Activated CD4-positive, alpha-beta T cell treated with anti-CD3 and anti-CD28 coated beads for 24 hours (primary cell): ENCODE measurements around the gene SULT1A1.
"Not testable (repeated sequence)": the region's sequence is repeated elsewhere in the genome, so short reads cannot be mapped to it uniquely, and the experiment has no call there.

ENCODE experiments used
- DNase-seq, 2 donors: peaks; one replicate each; pipeline ENCODE4 v3.0.0-alpha.2; 2020; ENCODE audit warnings: low read depth in 2 of 2

The SULT1A1 gene

DNA sequence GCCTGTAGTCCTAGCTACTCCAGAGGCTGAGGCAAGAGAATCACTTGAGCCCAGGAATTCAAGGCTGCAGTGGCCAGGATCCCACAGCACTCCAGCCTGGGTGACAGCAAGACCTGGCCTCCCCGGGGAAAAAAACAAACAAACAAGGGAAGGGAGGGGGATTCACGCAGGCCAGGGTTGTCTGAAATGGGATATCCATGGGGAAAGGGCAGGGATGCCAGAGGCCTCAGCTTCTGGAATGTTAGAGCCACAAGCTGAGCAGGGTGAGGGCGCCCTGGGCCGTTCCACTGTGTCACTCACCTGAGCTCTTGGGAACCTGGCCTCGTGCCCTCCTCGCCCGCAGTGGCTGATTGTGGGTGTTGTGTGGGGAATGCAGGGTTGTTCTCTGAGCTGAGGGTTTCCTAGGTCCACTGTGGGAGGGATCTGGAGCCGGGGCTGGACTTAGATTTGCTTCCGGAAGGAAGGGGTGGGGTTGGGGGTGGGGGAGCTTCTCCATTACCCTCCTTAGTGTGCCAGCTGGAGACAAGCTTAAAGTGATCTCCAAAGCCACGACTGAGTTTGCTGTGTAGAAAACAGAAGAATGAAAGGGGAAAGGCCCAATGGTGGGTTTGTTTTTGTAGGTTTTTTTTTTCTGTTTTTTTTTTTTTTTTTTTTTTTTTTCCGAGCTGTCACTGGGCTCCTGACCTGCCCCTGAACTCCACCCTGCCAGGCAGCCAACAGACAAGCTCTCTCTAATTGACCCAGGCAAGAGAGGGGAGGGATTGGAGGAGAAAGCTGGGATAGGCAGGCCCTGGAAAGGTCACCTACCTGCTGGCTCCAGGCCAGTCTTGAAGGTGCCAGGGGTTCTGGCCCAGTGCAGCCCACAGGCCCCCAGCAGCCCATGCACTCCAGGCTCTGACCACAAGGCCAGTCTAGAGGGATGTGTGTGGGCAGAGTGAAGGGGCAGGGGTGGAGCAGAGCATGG, at the start of gene SULT1A1:
Gene SULT1A1 (minus strand): TSS at position 414 of the 964 bp plus-strand sequence. CDS start 1,189 bp downstream, outside the sequence.
- DNase-seq, result no peak

GRCh38 chr16:28639959-28640358, 30.1 kb upstream of the SULT1A1 start:
- DNase-seq, result not testable (repeated sequence)

DNA sequence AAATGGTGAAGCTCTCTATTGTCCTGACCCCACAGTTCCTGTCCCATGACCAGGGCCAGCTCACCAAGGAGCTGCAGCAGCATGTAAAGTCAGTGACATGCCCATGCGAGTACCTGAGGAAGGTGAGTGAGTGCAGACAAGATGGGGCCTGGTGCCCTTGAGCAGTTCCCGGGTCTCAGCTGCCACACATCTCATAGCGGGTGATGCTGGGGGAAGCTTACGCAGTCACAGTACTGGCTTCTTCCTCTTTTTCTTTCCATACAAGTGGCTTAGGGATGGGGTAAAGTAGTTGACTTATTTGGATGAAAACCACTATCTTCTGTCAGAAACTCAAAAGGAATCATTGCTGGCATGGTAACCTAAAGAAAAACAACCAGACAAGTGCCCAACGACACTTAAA, 28.5 kb upstream of the SULT1A1 start:
- not testable (repeated sequence) for DNase-seq

DNA sequence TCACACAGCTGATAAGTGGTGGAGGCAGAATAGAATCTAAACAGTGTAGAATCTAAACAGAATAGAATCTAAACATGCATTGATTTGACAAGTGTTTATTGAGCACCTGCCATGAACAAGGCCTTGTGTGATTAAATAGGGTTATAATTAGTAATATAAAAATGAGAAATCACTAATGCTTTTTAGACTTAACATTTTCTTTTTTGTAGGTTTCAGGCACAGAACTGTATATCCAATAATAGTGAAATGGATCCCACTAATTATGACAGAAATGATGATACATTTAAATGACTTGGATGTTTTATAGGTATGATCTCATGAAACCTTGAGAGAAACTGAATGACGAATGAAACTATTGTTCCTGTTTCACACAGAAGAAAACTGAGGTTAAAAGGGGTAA, 27.9 kb upstream of the SULT1A1 start, which contains the start of gene NPIPB8:
Gene NPIPB8 (plus strand): TSS at position 301 of the 400 bp plus-strand sequence. CDS start 296 bp downstream, outside the sequence.
- not testable (repeated sequence) for DNase-seq

DNA sequence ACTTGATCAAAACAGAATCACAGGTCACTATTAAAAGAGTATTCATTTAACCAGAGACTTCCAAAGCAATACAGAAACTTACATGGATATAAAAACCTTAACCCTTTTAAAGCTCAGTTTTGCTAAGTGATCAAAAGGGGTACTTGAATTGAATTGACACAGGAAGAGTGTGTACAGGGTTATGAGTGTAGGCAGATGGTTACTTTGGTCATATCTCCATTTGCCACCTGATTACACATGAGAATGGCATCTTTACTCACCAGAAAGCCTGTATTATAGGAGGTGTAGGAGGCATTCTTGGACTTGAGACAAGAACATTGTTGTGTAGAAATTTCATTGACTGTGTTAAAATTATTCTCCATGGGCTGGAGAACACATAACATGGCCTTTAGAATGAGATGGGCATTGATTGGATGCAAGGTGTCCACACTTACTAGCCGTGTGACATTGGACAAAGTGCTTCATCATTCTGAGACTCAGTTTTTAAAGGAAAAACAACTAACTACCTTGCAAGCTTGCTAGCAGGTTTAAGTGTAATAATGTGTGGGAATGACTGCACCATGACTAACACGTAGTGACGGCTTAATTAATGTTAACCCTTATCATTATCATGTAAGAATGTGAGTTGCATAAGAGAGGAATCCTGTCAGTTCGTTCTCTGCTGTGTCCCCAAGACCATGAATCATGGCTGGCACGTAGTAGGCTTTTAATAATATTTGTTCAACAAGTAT, 26.4 kb upstream of the SULT1A1 start:
- DNase-seq, result not testable (repeated sequence)

DNA sequence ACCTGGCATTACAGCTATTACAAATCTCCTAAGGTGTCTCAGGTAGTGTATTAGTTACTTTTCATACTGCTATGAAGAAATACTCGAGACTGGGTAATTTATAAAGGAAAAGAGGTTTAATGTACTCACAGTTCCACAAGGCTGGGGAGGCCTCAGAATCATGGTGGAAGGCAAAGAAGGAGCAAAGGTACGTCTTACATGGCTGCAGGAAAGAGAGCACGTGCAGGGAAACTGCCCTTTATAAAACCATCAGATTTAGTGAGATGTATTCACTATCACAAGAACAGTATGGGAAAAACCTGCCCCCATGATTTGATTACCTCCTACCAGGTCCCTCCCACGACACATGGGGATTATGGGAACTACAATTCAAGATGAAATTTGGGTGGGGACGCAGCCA, 21.1 kb upstream of the SULT1A1 start:
- DNase-seq, result not testable (repeated sequence)

GRCh38 chr16:28623172-28623711, 13.4 kb upstream of the SULT1A1 start:
- peak; percentile 49 to 66 for DNase-seq

DNA sequence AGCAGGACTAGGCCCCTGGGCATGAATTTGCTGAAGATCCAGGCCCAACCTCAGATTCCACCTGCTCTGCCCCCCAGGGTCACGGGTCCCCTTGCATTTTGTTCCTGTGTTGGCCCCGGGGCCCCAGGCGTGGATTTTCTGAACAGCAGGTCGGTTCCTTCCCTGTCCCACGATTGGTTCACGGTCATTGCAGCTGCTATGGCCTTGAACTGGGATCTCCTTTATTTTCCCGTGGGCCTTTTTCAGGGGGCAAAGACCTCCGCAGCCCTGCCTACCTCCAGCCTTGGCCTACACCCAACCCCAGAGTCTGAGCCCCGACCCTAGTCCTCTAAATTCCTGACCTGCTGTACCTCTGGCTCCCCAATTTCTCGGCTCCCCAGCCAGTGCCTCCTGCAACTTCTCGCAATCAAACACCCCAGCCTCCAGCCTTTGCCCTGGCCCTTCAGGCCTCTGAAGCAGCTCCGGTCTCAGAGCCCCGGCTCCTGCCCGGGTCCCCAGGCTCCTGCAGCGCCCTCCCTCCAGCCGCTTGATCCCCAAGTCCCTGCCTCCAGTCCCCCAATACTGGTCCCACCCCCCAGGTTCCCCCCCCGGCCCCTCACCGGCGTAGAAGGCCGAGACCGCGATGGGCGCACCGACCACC, 12.8 kb upstream of the SULT1A1 start:
- DNase-seq, result not testable (repeated sequence)

DNA sequence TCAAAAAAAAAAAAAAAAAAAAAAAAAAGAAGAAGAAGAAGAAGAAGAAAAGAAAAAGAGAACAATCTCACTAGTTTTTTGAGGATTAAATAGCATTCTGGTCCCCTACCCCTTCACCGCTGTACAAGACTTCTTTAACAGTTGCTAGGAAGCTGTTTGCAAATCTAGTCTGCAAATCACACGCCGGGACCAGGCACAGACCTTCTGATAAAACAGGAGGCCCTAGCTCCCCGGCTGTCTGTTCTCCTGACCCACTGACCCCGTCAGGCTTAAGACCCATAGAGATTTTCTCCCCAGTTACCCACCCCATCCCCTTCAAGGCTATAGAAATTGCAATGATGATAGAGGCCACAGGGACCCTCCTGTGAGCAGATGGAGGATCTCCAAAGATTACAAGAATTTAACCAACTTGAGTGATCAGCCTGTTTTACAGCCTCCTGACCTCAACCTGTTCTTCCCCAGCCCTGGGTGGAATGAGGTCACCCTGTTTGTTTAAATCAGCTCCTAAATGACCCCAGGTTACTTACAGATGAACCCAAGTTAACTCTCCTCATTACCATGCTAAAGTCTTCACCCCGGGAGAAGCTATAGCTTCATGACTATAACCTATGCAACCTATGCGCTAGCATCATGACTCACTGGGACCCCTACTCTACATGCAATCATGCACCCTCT, 11.8 kb upstream of the SULT1A1 start:
- no peak for DNase-seq

DNA sequence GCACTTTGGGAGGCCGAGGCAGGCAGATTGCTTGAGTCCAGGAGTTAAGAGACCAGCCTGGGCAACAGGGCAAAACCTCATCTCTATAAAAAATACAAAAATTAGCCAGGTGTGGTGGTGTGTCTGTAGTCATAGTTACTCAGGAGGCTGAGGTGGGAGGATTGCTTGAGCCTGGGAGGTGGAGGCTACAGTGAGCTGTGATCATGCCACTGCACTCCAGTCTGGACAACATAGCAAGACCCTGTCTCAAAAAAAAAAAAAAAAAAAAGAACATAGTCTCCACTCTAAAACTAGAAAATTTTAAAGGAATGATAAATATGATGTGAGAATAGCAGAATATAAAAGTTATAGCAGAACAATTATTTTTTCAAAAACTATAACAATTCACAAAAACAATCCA, 10.5 kb upstream of the SULT1A1 start:
- DNase-seq, result not testable (repeated sequence)

DNA sequence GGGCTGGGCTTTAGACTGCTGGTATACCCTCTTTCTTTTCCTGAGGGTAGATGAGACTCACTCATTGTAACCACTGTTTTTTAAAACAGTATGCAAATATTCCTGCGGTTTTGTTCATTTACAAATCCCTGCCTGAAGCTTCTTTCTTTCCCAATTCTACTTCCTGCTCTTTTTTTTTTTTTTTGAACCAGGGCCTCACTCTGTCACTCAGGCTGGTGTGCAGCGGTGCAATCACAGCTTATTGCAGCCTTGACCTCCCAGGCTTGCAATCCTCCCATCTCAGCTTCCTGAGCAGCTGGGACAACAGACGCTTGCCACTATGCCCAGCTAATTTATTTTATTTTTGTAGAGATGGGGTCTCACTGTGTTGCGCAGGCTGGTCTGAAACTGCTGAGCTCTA, 8.0 kb upstream of the SULT1A1 start:
- no peak for DNase-seq

GRCh38 chr16:28616636-28617035, 6.8 kb upstream of the SULT1A1 start:
- no peak for DNase-seq

DNA sequence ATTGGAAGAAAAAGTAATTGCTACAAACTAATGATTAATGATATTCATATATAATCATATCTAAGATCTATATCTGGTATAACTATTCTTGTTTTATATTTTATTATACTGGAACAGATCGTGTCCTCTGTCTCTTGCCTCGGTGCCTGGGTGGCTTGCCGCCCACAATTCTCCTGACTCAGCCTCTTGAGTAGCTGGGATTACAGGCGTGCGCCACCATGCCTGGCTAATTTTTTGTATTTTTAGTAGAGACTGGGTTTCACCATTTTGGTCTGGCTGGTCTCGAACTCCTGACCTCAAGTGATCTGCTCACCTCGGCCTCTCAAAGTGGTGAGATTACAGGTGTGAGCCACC, 6.4 kb upstream of the SULT1A1 start:
- DNase-seq, result not testable (repeated sequence)

DNA sequence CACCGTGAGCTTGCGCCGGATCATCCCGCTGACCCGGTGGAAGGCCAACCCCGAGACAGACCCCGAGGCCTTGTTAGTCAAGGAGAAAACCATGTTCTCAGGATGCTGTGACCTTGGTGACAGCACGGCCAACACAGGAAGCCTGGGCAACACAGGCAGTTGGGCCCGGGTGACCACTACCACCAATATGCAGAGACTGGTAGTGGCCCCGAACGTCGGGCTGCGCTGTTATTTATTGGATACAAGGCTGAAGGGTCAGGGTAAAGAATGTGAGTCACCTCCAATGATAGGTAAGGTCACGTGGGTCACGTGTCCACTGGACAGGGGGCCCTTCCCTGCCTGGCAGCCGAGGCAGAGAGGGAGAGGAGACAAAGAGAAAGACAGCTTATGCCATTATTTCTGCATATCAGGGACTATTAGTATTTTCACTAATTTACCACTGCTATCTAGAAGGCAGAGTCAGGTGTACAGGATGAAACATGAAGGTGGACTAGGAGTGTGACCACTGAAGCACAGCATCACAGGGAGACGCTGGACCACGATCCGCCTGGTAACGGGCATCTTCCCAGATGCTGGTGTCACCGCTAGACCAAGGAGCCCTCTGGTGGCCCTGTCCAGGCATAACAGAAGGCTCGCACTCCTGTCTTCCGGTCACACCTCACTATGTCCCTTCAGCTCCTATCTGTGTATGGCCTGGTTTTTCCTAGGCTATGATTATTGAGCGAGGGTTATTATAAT, 5.8 kb upstream of the SULT1A1 start:
- DNase-seq, result not testable (repeated sequence)

DNA sequence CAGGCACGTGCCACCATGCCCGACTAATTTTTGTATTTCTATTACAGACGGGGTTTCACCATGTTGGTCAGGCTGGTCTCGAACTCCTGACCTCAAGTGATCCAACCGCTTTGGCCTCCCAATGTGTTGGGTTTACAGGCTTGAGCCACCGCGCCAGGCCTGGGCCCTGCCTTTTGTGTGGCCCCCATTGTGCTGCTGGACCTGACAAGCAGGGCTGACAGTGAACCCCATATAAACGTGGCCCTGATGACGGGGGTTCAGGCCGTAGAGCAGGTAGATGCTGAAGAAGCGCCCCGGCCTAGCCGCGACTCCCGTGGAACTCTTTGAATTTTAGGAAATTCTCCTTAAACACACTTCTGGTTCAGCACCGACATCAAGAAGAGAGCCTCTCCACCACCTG, 4.7 kb upstream of the SULT1A1 start:
- not testable (repeated sequence) for DNase-seq

- not testable (repeated sequence) for DNase-seq
Observed at GRCh38 chr16:28613912-28614311, 4.1 kb upstream of the SULT1A1 start.

GRCh38 chr16:28612359-28613280, 2.8 kb upstream of the SULT1A1 start:
- not testable (repeated sequence) for DNase-seq

GRCh38 chr16:28610595-28611191, 849 bp upstream of the SULT1A1 start:
- no peak for DNase-seq
